ENCODE data around the gene TCERG1L.

The TCERG1L gene

DNA sequence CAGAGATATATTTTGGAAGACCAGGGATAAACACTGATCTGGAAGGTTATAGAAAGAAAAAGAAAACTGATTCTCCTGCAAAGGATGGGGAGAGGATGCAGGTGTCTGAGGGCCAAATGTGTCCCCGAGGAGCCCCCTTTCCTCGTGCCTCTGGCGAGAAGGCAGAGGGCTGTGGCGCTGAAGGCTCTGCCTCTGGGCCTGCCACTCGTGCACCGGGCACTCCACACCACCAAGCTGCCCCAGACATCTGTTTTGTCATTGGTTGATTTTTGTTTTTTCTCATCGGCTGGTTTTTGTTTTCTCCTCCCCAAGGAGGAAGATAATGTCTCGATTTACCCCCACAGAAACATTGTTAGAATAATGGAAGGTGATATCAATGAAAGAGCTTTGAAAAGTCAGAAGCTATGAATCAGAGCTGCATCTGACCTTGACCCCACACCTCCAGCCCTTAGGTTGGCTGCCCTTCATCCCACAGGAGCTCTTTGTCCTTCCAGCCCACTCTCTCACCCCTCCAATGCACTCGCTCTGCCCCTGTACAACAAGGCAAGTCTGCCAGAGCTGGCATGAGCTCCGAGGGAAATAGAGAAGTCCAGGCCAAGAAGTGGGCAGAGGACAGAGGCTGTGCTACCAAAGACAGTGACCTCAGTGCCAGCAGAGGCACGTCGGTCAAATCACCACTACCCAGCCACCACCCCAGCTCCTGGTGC, 124.8 kb downstream of the TCERG1L start:
- no peak overlapping the region for H3K27ac ChIP-seq

DNA sequence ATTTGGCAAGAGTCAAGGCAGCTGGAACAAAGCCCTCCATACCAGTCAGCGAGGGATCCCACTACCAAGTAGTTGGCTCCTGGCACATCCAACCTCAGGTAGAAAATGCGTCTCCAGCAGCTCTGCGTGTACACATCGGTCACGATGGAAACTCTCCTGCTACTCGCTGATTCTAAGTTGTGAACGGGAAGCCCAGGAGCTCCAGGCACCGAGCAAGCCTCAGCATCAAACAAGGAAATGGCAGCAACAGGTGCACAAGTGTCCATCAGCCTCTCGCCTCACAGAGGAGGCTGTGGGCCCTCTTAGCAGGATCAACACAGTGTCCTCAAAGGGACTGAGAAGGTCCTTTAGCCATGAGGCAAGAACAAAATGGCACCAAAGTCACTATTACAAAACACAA, 127.0 kb downstream of the TCERG1L start:
- no peaks in the 10 kb centered on the region for H3K4me1 ChIP-seq
- H3K4me3 ChIP-seq: no peak overlapping the region
- no peaks in the 10 kb centered on the region for H3K9me3 ChIP-seq
- no peaks in the 10 kb centered on the region for H3K36me3 ChIP-seq
- DNase-seq: no peak
- TF ChIP-seq, protein P1, sequence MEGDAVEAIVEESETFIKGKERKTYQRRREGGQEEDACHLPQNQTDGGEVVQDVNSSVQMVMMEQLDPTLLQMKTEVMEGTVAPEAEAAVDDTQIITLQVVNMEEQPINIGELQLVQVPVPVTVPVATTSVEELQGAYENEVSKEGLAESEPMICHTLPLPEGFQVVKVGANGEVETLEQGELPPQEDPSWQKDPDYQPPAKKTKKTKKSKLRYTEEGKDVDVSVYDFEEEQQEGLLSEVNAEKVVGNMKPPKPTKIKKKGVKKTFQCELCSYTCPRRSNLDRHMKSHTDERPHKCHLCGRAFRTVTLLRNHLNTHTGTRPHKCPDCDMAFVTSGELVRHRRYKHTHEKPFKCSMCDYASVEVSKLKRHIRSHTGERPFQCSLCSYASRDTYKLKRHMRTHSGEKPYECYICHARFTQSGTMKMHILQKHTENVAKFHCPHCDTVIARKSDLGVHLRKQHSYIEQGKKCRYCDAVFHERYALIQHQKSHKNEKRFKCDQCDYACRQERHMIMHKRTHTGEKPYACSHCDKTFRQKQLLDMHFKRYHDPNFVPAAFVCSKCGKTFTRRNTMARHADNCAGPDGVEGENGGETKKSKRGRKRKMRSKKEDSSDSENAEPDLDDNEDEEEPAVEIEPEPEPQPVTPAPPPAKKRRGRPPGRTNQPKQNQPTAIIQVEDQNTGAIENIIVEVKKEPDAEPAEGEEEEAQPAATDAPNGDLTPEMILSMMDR (IDR thresholded peaks at IDR 0.05): no peak
- intact Hi-C loops (cut with DNase I; ENCODE audit: low total_unique reads): no loop called here
- H3K27ac ChIP-seq: no peak overlapping the region
- no peaks in the 10 kb centered on the region for H3K27me3 ChIP-seq

More for the DNA sequence above, 124.8 kb downstream of the TCERG1L start:
- DNase-seq: peak in 1 of 2 donors; percentile 27
- Histone ChIP-seq H3K36me3 (no peaks in the 10 kb centered on the region), H3K4me3 (no peak overlapping the region), H3K4me1 (no peaks in the 10 kb centered on the region), H3K9me3 (no peaks in the 10 kb centered on the region), H3K27me3 (no peaks in the 10 kb centered on the region)
- intact Hi-C loops (cut with DNase I; ENCODE audit: low total_unique reads): no loop called here
- TF ChIP-seq, protein P1 (IDR thresholded peaks at IDR 0.05): no peak

DNA sequence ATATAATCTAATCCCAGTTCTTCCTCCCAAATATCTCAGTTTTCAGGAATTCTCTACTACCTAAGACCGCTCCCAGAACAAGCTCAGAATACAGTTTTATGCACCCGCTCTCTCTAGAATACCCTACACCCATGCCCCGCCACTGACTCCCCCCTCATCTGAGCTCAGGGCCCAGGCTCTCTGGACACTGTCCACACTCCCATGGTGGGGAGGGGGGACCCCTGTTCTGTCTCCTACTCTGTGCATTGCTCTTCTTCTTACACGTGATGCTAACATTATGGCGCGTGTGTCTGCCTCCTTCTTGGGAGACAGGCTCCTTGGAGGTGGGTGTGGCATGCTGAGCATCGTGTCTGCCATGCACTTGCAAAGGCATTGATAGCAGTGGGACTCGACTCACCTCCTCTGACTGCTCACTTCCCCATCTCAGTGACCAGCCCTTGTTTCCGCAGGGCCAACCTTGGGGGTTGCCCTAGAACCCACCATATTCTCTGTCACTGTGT, 127.9 kb downstream of the TCERG1L start:
- H3K9me3 ChIP-seq: no peaks in the 10 kb centered on the region
- intact Hi-C loops (cut with DNase I; ENCODE audit: low total_unique reads): no loop called here
- no peaks in the 10 kb centered on the region for H3K27me3 ChIP-seq
- TF ChIP-seq, protein P1 (IDR thresholded peaks at IDR 0.05): no peak
- DNase-seq: peak in 1 of 2 donors; percentile 34
- H3K27ac ChIP-seq: no peak overlapping the region
- H3K36me3 ChIP-seq: no peaks in the 10 kb centered on the region
- H3K4me1 ChIP-seq: no peaks in the 10 kb centered on the region
- H3K4me3 ChIP-seq: no peak overlapping the region

DNA sequence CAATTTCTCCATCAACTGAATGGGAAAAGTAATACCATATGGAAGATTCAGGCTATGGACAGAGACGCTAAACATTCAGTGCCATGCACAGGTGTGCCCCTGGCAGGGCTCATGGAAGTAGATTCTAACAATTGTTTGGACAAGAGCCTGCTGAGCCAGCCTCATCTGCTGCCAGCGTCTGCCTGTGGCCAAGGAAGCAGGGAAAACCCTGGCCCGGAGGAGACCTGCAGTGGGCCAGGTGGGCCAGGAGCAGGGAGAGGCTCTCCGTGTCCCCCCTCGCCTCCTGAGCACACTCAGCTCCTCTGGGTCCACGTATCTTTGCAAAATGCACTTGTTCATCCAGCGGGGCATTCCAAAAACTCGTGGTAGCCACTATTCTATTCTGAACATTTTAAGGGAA, 130.1 kb downstream of the TCERG1L start:
- H3K27ac ChIP-seq: no peak overlapping the region
- TF ChIP-seq, protein P1 (IDR thresholded peaks at IDR 0.05): no peak
- intact Hi-C loops (cut with DNase I; ENCODE audit: low total_unique reads): no loop called here
- no peak overlapping the region for H3K4me3 ChIP-seq
- peak in 1 of 2 donors; percentile 41 for DNase-seq
- no peaks in the 10 kb centered on the region for H3K9me3 ChIP-seq
- H3K36me3 ChIP-seq: no peaks in the 10 kb centered on the region
- H3K27me3 ChIP-seq: no peaks in the 10 kb centered on the region
- peaks cover 0 to 5% (median 0%) of the 10 kb centered on the region in 4 donors for H3K4me1 ChIP-seq

DNA sequence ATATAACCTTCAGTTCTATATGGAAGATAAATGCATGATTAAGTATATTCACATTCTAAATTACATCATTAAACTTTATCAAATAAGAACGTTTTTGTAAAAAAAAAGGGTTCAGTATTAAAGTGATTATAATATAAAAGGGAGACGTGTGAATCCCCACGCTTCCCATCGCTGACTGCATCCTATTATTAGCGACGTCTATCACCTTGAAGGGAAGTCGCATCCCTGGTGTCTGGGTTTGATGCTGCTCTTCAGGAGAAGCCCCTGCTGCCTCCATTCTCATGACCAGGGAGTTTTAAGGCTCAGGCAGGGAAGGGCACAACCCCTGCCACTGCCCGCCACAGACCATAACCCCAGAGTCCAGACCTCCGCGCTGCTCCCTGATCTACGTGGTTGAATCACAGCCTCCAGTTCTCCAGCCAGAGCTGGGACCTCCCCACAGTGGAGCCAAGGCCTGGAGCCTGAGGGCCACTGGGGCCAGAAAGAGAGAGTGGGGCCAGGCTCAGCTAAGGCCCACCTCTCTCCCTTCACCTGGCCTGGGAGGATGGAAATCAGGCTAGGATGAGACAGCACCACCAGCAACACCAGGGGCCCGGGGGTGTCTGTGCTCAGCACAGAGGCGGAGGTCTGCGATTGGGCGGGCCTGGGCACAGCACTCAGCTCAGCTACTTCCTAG, 130.6 kb downstream of the TCERG1L start:
- Histone ChIP-seq H3K36me3 (no peaks in the 10 kb centered on the region), H3K4me3 (no peak overlapping the region), H3K27ac (no peak overlapping the region), H3K27me3 (no peaks in the 10 kb centered on the region), H3K4me1 (peaks cover 0 to 5% (median 0%) of the 10 kb centered on the region in 4 donors), H3K9me3 (no peaks in the 10 kb centered on the region)
- TF ChIP-seq, protein P1 (IDR thresholded peaks at IDR 0.05): no peak
- intact Hi-C loops (cut with DNase I; ENCODE audit: low total_unique reads): no loop called here
- peak in 1 of 2 donors; percentile 37 for DNase-seq
